ENCODE measurements around the gene CCDC178.
A peak's percentile ranks its signal among the peaks of the same experiment; 100 is the strongest.
"Not testable (repeated sequence)": the region's sequence is repeated elsewhere in the genome, so short reads cannot be mapped to it uniquely, and the experiment has no call there.

CCDC178 gene

GRCh38 chr18:33231474-33232317 lies 208.8 kb downstream of the CCDC178 start:
- DNase-seq (ENCODE audit: low read depth in 2 of 2): peak; percentile 16 to 21

GRCh38 chr18:33212363-33212762 lies 228.2 kb downstream of the CCDC178 start:
- DNase-seq (ENCODE audit: low read depth in 2 of 2): no peak

DNA sequence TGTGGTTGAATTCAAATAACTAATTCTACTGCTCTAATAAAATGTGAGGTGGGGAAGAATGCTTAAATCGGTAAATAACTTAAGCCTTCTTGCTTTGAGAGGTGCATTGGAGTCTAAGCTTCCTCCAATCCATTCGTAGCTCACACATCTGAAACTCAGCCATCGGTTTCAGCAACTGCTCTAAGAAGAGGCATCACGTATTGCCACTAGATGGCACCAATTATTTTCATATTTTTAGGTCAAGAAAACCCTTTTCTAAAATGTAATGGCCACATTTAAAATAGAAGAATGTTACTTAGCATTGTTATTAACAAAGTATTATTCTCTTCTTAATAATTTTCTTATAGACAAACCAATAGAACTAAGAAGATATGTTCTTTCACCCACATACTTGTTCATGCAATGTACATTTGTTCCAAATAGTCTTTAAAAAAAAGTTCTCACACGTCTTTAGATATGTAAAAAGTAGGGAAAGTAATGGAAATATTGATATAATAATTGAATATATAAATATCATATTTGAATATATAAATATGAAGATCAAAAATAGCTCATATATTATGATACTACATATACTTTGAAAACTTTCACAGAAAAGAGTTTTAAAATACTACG lies 229.8 kb downstream of the CCDC178 start:
- no peak for DNase-seq (ENCODE audit: low read depth in 2 of 2)

DNA sequence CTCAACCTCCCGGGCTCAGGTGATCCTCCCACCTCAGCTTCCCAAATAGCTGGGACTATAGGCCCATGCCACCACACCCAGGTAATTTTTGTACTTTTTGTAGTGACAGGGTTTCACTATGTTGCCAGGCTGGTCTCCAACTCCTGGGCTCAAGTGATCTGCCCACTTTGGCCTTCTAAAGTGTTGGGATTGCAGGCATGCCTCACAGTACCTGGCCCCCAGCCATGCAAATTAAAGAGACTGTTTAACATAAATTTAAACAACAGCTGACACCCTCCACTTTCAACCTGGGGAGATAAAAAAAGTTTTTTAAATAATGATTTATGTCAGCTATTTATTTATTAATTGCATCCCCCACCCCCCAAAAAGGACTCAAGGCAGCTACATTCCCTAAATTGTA lies 234.7 kb downstream of the CCDC178 start:
- no peak for DNase-seq (ENCODE audit: low read depth in 2 of 2)

DNA sequence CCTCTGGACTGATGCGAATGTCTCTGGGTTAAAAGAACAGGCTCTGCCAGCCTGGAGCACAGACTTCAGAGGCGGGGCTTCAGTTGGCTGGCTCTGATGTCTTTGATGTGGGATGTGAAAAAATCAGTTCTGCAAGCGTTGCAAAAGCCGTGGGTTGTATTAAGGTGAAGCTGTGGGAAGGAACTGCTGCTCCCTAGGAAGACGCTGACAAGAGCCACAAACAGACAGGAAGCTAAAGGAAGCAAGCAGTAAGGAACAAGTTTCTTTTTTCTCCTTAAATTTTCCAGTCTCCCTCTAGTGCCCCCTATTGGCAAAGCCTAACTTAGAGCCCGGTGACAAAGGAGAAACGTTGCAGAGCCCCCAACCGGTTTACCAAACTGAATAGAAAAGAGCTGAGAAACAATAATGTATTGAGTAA lies 239.0 kb downstream of the CCDC178 start:
- DNase-seq (ENCODE audit: low read depth in 2 of 2): no peak

GRCh38 chr18:33195795-33196194 lies 244.7 kb downstream of the CCDC178 start:
- DNase-seq (ENCODE audit: low read depth in 2 of 2): no peak

GRCh38 chr18:33194793-33195192 lies 245.7 kb downstream of the CCDC178 start:
- no peak for DNase-seq (ENCODE audit: low read depth in 2 of 2)

GRCh38 chr18:33184958-33185357 lies 255.6 kb downstream of the CCDC178 start:
- DNase-seq (ENCODE audit: low read depth in 2 of 2): no peak

GRCh38 chr18:33184175-33184574 lies 256.3 kb downstream of the CCDC178 start:
- no peak for DNase-seq (ENCODE audit: low read depth in 2 of 2)

GRCh38 chr18:33183136-33183535 lies 257.4 kb downstream of the CCDC178 start:
- no peak for DNase-seq (ENCODE audit: low read depth in 2 of 2)

DNA sequence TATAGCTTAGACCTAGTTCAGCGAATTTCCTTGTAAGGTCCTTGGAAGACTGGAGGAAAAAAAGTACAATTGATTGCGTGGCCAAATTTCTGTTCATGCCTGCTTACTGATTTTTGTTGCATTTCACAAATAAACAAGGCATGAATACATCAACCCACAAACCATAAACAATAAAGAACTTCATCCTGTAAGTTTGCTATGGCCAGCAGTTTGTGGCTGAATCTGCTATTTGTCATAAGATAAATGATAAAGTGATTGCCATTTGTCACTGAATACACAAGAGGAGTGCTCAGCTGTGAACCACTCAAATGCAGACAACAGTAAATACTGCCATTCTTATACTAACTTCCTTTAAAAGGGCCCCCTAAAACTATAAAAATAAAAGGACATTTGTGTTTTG lies 259.5 kb downstream of the CCDC178 start:
- DNase-seq (ENCODE audit: low read depth in 2 of 2): no peak

- DNase-seq (ENCODE audit: low read depth in 2 of 2): no peak
Observed at GRCh38 chr18:33169218-33169617, 271.3 kb downstream of the CCDC178 start.

GRCh38 chr18:33164121-33164520 lies 276.4 kb downstream of the CCDC178 start:
- DNase-seq (ENCODE audit: low read depth in 2 of 2): not testable (repeated sequence)

DNA sequence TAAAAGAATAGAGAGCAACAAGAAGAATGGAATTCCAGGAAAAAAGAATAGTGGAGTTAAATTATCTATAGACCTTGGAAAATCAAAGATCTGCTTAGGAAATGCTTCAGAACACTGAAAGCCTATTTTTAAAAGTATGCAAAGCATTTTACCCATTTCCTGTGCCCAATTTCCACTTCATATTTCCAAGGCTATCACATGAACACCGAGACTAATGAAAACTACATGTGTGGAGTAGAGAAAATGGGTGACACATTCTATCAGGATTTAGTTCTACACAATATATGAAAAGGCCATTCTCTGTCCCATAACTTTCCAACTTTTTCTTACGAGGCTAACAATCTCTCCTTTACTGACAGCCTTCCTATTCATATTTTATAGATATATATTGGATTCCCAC lies 279.4 kb downstream of the CCDC178 start:
- no peak for DNase-seq (ENCODE audit: low read depth in 2 of 2)

DNA sequence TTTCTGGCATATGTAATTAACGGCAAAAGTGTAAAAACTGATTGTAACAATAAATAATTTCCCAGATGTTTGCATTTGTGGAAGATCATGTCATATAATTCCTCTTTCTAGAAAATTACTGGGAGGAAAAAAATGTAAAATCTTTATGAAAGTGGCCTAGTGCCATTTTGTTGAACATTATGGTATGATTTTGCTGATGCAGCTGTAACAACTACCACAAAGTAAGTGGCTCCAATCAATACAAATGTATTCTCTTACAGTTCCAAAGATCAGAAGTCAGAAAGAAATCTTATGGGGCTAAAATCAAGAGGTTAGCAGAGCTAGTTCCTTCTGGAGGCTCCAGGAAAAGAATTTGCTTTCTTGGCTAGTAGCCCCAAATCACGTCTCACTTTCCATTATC lies 281.4 kb downstream of the CCDC178 start:
- DNase-seq (ENCODE audit: low read depth in 2 of 2): no peak

GRCh38 chr18:33157893-33158292 lies 282.6 kb downstream of the CCDC178 start:
- no peak for DNase-seq (ENCODE audit: low read depth in 2 of 2)

DNA sequence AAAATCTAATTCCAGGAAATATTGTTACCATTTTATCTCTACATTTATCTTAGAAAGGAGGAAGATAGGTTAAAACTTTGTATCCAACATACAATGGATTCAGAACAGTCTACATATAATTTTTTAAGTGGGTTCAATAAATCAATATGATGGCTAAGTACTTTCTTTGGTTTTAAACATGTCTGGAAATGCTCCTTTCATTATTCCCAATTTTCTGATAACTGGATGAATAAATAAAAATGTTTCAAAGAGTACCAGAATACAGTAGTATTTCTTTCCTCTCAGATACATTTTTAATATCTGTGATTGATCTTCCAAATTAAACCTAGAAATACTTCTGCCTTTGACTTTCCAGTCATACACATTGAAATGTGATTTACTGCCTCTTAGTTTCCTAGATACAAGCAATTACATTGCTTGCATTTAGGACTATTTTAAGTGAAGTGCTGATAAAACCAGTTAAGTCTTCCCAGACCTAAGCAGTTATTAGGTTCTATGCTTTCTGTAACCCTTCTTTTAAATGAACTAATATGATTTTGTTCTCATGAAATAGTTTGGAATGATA lies 283.5 kb downstream of the CCDC178 start:
- no peak for DNase-seq (ENCODE audit: low read depth in 2 of 2)

DNA sequence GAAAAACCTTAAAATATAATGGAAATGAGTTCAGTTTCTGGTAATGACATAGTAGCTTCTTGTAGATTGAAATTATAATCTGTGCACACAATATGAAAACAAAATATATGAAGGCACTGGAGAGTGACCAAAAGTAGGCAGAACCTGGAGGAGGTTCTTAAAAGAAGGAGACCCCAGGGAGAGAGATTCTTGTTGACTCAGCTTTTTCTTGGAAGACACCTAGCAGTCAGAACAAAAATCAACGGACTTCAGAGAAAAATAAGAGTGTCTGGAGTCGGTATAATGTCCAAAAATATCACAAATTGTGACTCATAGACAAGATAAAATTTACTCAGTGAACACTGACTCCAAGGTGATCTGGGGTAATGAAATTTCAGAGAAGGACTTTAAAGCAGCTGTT lies 286.5 kb downstream of the CCDC178 start:
- DNase-seq (ENCODE audit: low read depth in 2 of 2): no peak

GRCh38 chr18:33152376-33152775 lies 288.1 kb downstream of the CCDC178 start:
- no peak for DNase-seq (ENCODE audit: low read depth in 2 of 2)

DNA sequence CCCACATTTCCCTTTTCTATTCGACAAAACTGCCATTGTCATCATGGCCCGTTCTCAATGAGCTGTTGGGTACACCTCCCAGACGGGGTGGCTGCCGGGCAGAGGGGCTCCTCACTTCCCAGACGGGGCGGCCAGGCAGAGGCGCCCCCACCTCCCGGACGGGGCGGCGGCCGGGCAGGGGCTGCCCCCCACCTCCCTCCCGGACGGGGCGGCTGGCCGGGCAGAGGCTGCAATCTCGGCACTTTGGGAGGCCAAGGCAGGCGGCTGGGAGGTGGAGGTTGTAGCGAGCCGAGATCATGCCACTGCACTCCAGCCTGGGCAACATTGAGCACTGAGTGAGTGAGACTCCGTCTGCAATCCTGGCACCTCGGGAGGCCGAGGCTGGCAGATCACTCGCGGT lies 292.7 kb downstream of the CCDC178 start:
- not testable (repeated sequence) for DNase-seq (ENCODE audit: low read depth in 2 of 2)

DNA sequence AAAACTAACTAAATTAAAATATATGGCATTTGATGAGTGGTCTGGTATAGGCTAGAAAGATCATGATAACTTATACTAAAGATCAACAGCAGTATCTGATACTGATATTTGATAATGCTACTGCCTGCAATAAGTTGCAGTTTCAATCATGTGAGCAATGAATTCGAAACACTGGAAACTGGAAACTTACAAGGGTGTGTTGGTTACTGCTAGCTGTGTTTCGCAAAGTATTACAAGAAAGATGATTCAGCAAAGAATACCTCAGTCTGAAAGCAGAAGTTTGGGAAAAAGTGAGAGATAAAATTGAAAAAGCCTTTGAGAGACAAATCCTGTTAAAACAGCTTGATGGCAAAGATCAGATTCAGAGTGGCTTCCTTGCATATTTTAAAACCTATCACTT lies 294.5 kb downstream of the CCDC178 start:
- no peak for DNase-seq (ENCODE audit: low read depth in 2 of 2)

GRCh38 chr18:33135951-33136660 lies 304.4 kb downstream of the CCDC178 start:
- no peak for DNase-seq (ENCODE audit: low read depth in 2 of 2)
